GM18951 (cell line): Measurements from ENCODE around the gene LENG8.

Experiments used
- POLR2A ChIP-seq: IDR thresholded peaks from 4 replicates; pipeline ENCODE4 v1.6.1; 2011; ENCODE audit warnings: mild to moderate bottlenecking; ENCODE audit not compliant: insufficient read length, insufficient read depth; ENCODE audit errors: extremely low read depth
- in situ Hi-C: fragments of 300-500 bp; cut with MboI; formaldehyde crosslinking; loops from one replicate; pipeline ENCODE4 v1.12.0; 2022; ENCODE audit warnings: low sequenced_read_pairs, mixed read lengths, inconsistent platforms; ENCODE audit not compliant: unreplicated experiment

LENG8 gene

DNA sequence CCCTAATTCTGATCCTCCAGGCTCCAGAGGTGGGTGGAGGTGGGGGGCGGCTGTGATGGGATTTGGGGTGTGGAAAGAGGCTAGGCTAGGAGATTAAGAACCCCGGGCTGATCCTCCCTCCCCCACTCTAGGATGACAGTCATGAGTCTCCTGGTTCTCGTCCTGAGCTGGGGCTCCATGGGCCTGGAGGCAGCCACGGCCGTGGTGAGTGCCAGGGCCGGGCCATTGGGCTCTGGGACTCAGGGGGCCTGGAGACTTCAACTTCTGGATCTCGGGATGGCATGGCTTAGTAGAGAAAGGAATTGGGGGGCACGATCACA, 19.9 kb upstream of the LENG8 start:
- in situ Hi-C loops: no loop called here
- no peak for TF ChIP-seq POLR2A

DNA sequence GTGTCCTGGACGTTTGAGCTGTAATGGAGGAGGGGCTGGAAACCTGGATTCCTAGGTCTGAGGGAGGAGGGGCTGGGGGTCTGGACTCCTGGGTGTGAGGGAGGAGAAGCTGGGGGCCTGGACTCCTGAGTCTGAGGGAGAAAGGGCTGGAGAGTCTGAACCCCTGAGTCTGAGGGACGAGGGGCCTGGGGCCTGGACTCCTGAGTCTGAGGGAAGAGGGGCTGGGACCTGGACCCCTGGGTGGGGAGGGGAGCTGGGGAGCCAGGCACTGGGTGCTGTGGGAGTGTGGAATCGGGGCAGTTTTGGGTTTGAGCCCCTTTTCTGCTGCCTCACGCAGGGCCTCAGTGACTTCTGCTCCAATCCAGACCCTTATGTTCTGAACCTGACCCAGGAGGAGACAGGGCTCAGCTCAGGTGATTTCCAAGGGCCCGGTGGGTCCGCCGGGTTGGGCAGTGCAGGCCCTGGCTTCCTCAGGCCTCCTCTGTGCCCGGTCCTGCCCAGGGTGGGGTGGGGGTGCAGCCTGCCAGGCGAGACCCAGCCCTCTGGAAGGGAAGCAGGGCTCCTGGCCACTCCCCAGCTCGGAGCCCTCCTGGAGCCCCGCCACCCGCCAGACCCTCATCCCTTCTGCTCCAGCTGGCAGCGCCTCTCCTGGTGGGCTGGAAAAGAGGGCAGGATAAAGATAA, 19.3 kb upstream of the LENG8 start:
- TF ChIP-seq POLR2A: no peak
- in situ Hi-C loops: no loop called here

- no peak for TF ChIP-seq POLR2A
- in situ Hi-C loops: no loop called here
These were observed 18.4 kb upstream of the LENG8 start for GRCh38 chr19:54430306-54431254.

GRCh38 chr19:54431255-54431838, 17.7 kb upstream of the LENG8 start:
- in situ Hi-C loops: no loop called here
- no peak for TF ChIP-seq POLR2A

DNA sequence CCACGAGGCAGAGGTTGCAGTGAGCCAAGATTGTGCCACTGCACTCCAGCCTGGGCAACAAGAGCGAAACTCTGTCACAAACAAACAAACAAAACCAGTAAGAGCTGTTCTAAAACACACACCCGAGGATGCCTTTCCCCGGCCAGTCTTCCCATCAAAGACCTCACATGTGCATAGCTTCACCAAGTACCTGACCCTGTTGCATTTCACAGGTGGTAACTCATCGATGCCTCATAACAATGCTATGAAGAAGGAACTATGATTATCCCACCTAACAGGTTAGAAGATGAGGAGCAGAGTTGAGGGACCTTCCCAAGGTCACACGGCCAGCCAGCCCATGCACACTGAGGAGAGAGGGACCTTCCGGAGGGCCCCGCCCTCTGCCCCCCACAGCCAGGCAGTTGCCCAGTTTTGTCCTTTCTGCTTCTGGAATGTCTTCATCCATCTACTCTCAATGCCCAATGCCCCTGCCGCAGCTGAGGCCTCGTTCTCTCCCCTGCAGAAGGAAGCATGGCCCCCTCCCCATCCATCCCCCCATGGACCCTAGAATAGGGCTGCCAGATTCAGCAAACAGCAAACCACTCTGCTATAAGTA, 16.8 kb upstream of the LENG8 start:
- in situ Hi-C loops: no loop called here

DNA sequence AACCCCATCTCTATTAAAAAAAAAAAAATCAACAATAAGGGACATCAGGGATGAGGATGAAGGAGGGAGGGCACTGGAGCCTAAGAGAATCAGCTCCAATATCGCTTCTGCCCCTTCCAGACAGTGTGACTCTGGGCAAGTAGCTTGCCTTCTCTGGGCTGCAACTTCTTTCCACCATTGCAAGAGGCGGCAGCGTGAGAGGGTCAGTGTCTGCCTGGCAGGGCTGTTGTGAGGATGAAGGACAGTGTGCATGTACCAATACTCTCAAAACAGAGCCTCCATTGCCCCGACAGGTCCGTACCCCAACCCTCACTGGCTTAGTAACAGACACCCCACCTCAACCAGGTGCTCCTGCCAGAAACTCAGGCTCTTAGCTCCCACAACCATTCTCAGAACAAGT, 15.3 kb upstream of the LENG8 start:
- in situ Hi-C loops: no loop called here
- TF ChIP-seq POLR2A: no peak

More for the DNA sequence above, 16.8 kb upstream of the LENG8 start:
- no peak for TF ChIP-seq POLR2A

DNA sequence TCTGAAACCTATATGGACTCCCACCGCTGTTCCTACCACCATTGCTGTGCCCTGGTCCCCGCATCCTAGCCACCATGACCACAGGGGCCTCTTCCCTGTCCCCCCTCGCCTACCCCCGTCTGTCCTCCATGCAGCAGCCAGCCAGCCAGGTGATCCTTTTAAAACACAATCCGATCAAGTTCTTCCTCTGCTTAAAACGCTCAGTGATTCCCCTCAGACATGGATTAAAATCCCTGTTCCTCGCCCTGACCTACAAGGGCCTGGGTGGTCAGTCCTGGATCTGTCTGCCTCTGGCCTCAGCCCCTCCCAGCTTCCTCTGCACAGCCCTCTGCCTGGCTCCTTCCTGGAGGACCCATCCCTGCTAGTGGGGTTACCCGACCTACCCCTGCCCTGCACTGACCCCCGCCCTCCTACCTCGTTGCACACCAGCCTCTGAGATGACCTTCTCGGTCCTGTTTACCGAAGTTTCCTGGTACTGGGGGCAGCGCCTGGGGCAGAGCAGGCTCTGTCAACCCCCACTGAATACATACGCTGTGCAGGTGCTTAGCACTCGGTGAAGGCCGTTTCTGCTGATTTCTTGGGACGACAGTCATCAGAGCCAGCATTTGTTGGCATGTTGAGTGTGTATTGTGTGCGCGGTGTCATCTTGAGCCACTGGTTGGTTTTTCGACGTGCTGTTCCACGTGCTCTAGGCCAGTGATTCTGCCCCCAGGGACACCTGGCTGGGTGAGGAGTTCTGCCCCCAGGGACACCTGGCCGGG, 14.7 kb upstream of the LENG8 start:
- in situ Hi-C loops: no loop called here
- no peak for TF ChIP-seq POLR2A

DNA sequence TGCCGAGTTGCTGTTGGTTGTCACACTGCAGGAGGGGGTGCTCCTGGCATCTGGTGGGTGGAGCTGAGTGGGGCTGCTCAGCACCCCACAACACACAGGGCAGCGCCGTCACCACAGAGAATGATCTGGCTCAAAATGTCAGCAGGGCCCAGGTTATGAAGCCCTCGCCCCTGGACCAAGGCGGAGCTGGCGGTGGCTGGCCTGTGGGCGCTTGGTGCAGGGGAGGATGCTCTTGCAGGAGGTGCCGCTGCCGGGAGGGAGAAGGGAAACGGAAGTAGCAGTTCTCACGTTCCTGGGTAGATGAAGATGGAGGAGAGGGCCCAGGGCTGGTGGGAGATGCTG, 14.2 kb upstream of the LENG8 start:
- no peak for TF ChIP-seq POLR2A
- in situ Hi-C loops: no loop called here

DNA sequence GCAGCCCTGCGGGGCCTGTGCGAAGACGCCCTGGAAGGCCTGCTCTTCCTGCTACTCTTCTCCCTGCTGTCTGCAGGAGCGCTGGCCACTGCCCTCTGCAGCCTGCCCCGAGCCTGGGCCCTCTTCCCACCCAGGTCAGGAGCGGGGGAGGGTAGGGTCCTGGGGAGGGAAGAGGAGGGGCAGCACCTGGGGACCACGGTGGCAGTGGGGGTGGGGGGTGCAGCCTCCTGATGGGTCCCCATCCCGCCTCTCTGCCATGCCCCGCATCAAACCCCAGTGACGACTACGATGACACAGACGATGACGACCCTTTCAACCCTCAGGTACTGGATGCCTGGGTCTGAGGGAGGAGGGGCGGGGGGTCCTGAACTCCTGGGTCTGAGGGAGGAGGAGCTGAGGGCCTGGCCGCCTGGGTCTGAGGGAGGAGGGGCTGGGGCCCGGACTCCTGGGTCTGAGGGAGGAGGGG, 13.4 kb upstream of the LENG8 start:
- in situ Hi-C loops: no loop called here

GRCh38 chr19:54436031-54436523, 12.9 kb upstream of the LENG8 start:
- no peak for TF ChIP-seq POLR2A

More for the DNA sequence above, 13.4 kb upstream of the LENG8 start:
- no peak for TF ChIP-seq POLR2A

GRCh38 chr19:54436628-54437252, 12.3 kb upstream of the LENG8 start:
- in situ Hi-C loops: no loop called here
- no peak for TF ChIP-seq POLR2A

More at GRCh38 chr19:54436031-54436523, 12.9 kb upstream of the LENG8 start:
- in situ Hi-C loops: no loop called here
